ENCODE results near the gene TMTC4. TPM values are rescaled to one million over a fixed set of nuclear protein-coding genes. Genes with fewer than 3 reads are reported as not detected.

TMTC4 gene
- polyA plus RNA-seq, 1 donor from 2014 or later: 123 TPM

DNA sequence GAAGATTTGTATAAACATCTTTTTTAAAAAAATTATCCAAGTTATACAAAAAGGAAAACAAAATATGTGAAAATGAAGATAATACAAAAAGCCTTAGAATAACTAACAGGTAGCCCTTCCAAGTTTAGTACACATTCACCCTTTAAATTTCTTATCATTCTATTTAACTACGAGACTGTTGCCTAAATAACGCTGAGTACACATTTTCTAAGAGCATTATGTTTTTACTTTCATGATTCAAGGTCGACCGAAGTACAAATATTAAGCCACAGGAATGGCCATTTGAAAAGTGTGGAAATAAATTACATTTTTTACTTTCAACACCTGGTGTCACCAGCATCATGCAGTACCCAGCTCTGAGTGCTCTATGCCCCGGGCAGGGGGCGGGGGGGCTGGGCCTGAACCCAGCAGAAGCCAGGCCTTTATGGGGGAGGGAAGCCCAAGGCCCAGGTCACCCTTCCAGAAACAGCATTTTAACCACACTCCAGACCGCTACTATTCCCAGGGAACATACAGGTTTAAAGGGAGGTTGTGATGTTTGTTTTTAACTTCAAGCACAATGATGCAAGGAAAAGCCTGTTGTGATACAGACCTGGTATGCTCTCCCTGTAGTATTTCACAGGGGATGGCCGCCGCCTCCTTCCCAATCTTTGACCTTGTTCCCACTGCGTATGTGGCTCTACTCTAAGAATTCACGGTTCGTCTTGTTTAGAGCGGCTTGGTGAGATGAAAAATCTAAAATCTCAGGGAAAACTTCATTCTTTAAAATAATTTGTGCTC lies 110.0 kb downstream of the TMTC4 start:
- no peak overlapping the region for H3K27ac ChIP-seq (ENCODE audit: low read length)
- no peak overlapping the region for H3K4me3 ChIP-seq (ENCODE audit: low read length)
- no peaks in the 10 kb centered on the region for H3K79me2 ChIP-seq (replicated peaks; ENCODE audit: insufficient read depth, low read length)
- H3K27me3 ChIP-seq (ENCODE audit: insufficient read depth, low read depth, low read length): no peaks in the 10 kb centered on the region
- H3K36me3 ChIP-seq (ENCODE audit: insufficient read depth, low read length): no peaks in the 10 kb centered on the region
- no peak overlapping the region for H2AFZ ChIP-seq (ENCODE audit: low read depth, low read length)
- H3K9me3 ChIP-seq (ENCODE audit: low read length): no peaks in the 10 kb centered on the region
- TF ChIP-seq, protein P1, sequence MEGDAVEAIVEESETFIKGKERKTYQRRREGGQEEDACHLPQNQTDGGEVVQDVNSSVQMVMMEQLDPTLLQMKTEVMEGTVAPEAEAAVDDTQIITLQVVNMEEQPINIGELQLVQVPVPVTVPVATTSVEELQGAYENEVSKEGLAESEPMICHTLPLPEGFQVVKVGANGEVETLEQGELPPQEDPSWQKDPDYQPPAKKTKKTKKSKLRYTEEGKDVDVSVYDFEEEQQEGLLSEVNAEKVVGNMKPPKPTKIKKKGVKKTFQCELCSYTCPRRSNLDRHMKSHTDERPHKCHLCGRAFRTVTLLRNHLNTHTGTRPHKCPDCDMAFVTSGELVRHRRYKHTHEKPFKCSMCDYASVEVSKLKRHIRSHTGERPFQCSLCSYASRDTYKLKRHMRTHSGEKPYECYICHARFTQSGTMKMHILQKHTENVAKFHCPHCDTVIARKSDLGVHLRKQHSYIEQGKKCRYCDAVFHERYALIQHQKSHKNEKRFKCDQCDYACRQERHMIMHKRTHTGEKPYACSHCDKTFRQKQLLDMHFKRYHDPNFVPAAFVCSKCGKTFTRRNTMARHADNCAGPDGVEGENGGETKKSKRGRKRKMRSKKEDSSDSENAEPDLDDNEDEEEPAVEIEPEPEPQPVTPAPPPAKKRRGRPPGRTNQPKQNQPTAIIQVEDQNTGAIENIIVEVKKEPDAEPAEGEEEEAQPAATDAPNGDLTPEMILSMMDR (IDR thresholded peaks at IDR 0.05; ENCODE audit: poor library complexity, severe bottlenecking): no peak
- TF ChIP-seq EP300 (conservative IDR thresholded peaks at IDR 0.05; ENCODE audit: poor library complexity, severe bottlenecking): no peak
- TF ChIP-seq, protein P2, sequence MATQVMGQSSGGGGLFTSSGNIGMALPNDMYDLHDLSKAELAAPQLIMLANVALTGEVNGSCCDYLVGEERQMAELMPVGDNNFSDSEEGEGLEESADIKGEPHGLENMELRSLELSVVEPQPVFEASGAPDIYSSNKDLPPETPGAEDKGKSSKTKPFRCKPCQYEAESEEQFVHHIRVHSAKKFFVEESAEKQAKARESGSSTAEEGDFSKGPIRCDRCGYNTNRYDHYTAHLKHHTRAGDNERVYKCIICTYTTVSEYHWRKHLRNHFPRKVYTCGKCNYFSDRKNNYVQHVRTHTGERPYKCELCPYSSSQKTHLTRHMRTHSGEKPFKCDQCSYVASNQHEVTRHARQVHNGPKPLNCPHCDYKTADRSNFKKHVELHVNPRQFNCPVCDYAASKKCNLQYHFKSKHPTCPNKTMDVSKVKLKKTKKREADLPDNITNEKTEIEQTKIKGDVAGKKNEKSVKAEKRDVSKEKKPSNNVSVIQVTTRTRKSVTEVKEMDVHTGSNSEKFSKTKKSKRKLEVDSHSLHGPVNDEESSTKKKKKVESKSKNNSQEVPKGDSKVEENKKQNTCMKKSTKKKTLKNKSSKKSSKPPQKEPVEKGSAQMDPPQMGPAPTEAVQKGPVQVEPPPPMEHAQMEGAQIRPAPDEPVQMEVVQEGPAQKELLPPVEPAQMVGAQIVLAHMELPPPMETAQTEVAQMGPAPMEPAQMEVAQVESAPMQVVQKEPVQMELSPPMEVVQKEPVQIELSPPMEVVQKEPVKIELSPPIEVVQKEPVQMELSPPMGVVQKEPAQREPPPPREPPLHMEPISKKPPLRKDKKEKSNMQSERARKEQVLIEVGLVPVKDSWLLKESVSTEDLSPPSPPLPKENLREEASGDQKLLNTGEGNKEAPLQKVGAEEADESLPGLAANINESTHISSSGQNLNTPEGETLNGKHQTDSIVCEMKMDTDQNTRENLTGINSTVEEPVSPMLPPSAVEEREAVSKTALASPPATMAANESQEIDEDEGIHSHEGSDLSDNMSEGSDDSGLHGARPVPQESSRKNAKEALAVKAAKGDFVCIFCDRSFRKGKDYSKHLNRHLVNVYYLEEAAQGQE (IDR thresholded peaks at IDR 0.05; ENCODE audit: borderline replicate concordance): no peak
- TF ChIP-seq POLR2AphosphoS5 (IDR thresholded peaks at IDR 0.05): no peak
- TF ChIP-seq SMC3 (conservative IDR thresholded peaks at IDR 0.05; ENCODE audit: poor library complexity): no peak
- no peak for TF ChIP-seq MXI1 (conservative IDR thresholded peaks at IDR 0.05; ENCODE audit: poor library complexity, severe bottlenecking)
- no peak for TF ChIP-seq EZH2 (IDR thresholded peaks at IDR 0.05; ENCODE audit: borderline replicate concordance, insufficient read depth, low read length, poor library complexity, severe bottlenecking)
- no peak for TF ChIP-seq TAF1 (IDR thresholded peaks at IDR 0.05; ENCODE audit: low read depth)
- no peak for TF ChIP-seq RAD21 (conservative IDR thresholded peaks at IDR 0.05)
- no peak overlapping the region for H3K4me2 ChIP-seq (ENCODE audit: low read length)
- no peak overlapping the region for H3K9ac ChIP-seq (ENCODE audit: low read length)
- no peaks in the 10 kb centered on the region for H3F3A ChIP-seq (ENCODE audit: insufficient read depth, low read length, poor library complexity, severe bottlenecking)
- no peaks in the 10 kb centered on the region for H3K9me2 ChIP-seq (ENCODE audit: insufficient read depth, low read length)
- H4K20me1 ChIP-seq (ENCODE audit: insufficient read depth): no peaks in the 10 kb centered on the region

DNA sequence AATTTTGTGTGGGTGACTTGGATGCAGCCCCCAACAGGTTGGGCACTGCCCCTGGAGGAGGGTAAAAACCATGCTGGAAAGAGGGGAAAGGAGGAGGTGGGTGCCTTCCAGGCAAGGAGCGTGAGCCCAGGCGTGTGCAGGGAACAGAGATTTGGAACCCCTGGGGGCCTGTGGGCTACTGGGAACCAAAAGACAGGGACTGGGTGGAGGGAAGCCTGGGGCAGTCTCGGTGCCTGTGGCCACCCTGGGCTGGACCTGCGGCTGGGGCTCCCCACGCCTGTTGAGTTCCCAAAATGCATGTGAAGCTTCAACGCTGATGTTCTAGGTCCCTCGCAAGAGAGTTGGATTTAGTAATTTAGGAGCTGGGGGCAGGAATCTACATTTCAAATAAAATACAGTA lies 110.8 kb downstream of the TMTC4 start:
- Histone ChIP-seq H3K27me3 (ENCODE audit: insufficient read depth, low read depth, low read length) (no peaks in the 10 kb centered on the region), H3K9me3 (ENCODE audit: low read length) (no peaks in the 10 kb centered on the region), H3K9ac (ENCODE audit: low read length) (no peak overlapping the region), H3K27ac (ENCODE audit: low read length) (no peak overlapping the region), H4K20me1 (ENCODE audit: insufficient read depth) (no peaks in the 10 kb centered on the region), H3K9me2 (ENCODE audit: insufficient read depth, low read length) (no peaks in the 10 kb centered on the region), H3K79me2 (replicated peaks; ENCODE audit: insufficient read depth, low read length) (no peaks in the 10 kb centered on the region), H3K36me3 (ENCODE audit: insufficient read depth, low read length) (no peaks in the 10 kb centered on the region), H3F3A (ENCODE audit: insufficient read depth, low read length, poor library complexity, severe bottlenecking) (no peaks in the 10 kb centered on the region), H3K4me3 (ENCODE audit: low read length) (no peak overlapping the region), H2AFZ (ENCODE audit: low read depth, low read length) (no peak overlapping the region), H3K4me2 (ENCODE audit: low read length) (no peak overlapping the region)
- TF ChIP-seq, protein P2 (IDR thresholded peaks at IDR 0.05; ENCODE audit: borderline replicate concordance): no peak
- TF ChIP-seq RAD21 (conservative IDR thresholded peaks at IDR 0.05) (no peak), POLR2AphosphoS5 (IDR thresholded peaks at IDR 0.05) (no peak), EP300 (conservative IDR thresholded peaks at IDR 0.05; ENCODE audit: poor library complexity, severe bottlenecking) (no peak), MXI1 (conservative IDR thresholded peaks at IDR 0.05; ENCODE audit: poor library complexity, severe bottlenecking) (no peak), TAF1 (IDR thresholded peaks at IDR 0.05; ENCODE audit: low read depth) (no peak), EZH2 (IDR thresholded peaks at IDR 0.05; ENCODE audit: borderline replicate concordance, insufficient read depth, low read length, poor library complexity, severe bottlenecking) (no peak), SMC3 (conservative IDR thresholded peaks at IDR 0.05; ENCODE audit: poor library complexity) (no peak)
- TF ChIP-seq, protein P1 (IDR thresholded peaks at IDR 0.05; ENCODE audit: poor library complexity, severe bottlenecking): no peak
